C1 segment of cervical spinal cord (tissue), 14 donors: Measurements from ENCODE around the gene ME3.
A peak's percentile ranks its signal among the peaks of the same experiment; 100 is the strongest.
"Not testable (repeated sequence)": the region's sequence is repeated elsewhere in the genome, so short reads cannot be mapped to it uniquely, and the experiment has no call there.

Experiments
- DNase-seq, 14 donors: peaks; one replicate each; lab custom pipeline; 2025; lab: John Stamatoyannopoulos, UW

Gene ME3

GRCh38 chr11:86433361-86434095, 238.9 kb downstream of the ME3 start:
- not testable (repeated sequence) for DNase-seq

GRCh38 chr11:86431258-86431657, 241.2 kb downstream of the ME3 start:
- no peak for DNase-seq

- no peak for DNase-seq
Observed at GRCh38 chr11:86427441-86427840, 245.0 kb downstream of the ME3 start.

GRCh38 chr11:86423488-86423887, 248.9 kb downstream of the ME3 start:
- not testable (repeated sequence) for DNase-seq

- DNase-seq = no peak
Observed at GRCh38 chr11:86422371-86422770, 250.0 kb downstream of the ME3 start.

- no peak for DNase-seq
Observed at GRCh38 chr11:86421946-86422345, 250.5 kb downstream of the ME3 start.

GRCh38 chr11:86418917-86419316, 253.5 kb downstream of the ME3 start:
- DNase-seq = no peak

- no peak for DNase-seq
Observed at GRCh38 chr11:86418513-86418912, 253.9 kb downstream of the ME3 start.

GRCh38 chr11:86418106-86418505, 254.3 kb downstream of the ME3 start:
- DNase-seq = no peak

- not testable (repeated sequence) for DNase-seq
Observed at GRCh38 chr11:86416951-86417350, 255.5 kb downstream of the ME3 start.

GRCh38 chr11:86416494-86416893, 255.9 kb downstream of the ME3 start:
- DNase-seq = no peak

GRCh38 chr11:86415026-86415425, 257.4 kb downstream of the ME3 start:
- no peak for DNase-seq

GRCh38 chr11:86414032-86414431, 258.4 kb downstream of the ME3 start:
- DNase-seq = no peak

- no peak for DNase-seq
Observed at GRCh38 chr11:86408845-86409244, 263.6 kb downstream of the ME3 start.

- no peak for DNase-seq
Observed at GRCh38 chr11:86403458-86403857, 269.0 kb downstream of the ME3 start.

GRCh38 chr11:86398106-86398505, 274.3 kb downstream of the ME3 start:
- no peak for DNase-seq

GRCh38 chr11:86397351-86397750, 275.1 kb downstream of the ME3 start:
- no peak for DNase-seq

GRCh38 chr11:86396396-86396795, 276.0 kb downstream of the ME3 start:
- DNase-seq = no peak

- DNase-seq = peak in 5 of 14 donors; percentile 0 to 22 (median 7)
Observed at GRCh38 chr11:86395061-86395551, 277.3 kb downstream of the ME3 start.
